ENCODE data around the gene PLEKHG2. TPM values are rescaled to one million over a fixed set of nuclear protein-coding genes. Genes with fewer than 3 reads are reported as not detected.
A peak's percentile ranks its signal among the peaks of the same experiment; 100 is the strongest.

PLEKHG2 gene
- polyA plus RNA-seq, 2 of the 4 experiments (the other 2 are of a cell fraction) = 21.6 to 41.7 TPM

DNA sequence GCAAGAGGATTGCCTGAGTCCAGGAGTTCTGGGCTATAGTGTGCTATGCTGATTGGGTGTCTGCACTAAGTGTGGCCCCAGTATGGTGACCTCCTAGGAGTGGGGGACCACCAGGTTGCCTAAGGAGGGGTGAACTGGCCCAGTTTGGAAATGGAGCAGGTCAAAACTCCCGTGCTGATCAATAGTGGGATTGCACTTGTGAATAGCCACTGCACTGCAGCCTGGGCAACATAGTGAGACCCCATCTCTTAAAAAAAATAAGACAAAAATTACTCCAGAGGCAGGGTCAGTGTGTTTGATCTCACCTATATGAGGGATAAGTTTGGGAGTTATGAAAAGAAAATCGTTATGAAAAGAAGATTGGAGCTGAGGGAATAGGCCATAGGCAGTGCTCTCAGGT is 43.3 kb upstream of the PLEKHG2 start:
- ChIA-PET POLR2A (no interaction called here), CTCF (interaction anchor here (0.6 to 3.3 kb wide), 13 partner anchors 9 to 966 kb away, joined by 3 to 13 read pairs (median 4); partner anchors contain the start of genes FAM98C, MED29, PAF1 and PLEKHG2)
- Histone ChIP-seq H3K4me1 (no peaks in the 10 kb centered on the region), H3K4me3 (no peak overlapping the region), H3K4me2 (no peak overlapping the region), H3K9me3 (no peaks in the 10 kb centered on the region), H3K27ac (no peak overlapping the region)
- no peak for TF ChIP-seq CBX2 (IDR thresholded peaks at IDR 0.05; ENCODE audit: borderline replicate concordance, low read depth)
- WGBS (ENCODE audit: missing lambda C conversion rate) = 62% methylated on average over 2 of the region's 2 CpGs
- DNase-seq (ENCODE audit: low read depth in 1 of 2, low spot score in 1 of 2) (no peak), ATAC-seq (no peak), FAIRE-seq (no peak)

DNA sequence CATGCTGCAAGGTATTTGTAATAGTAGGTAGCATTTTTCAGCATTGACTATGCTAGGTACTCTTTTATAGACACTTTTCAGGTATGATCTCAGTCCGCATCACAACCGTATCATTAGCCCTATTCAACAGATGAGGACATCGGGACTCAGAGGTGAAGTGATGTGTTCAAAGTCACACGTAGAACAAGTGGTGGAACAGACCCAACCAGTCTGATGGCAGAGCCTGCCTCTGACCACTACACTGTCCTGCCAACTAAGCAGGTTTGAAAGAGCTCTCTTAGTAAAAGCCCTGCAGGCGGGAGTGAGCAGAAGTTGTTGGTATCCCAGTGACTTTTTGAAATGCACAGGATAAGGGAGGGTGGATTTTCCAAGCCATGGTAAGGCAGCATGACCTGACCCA is 41.7 kb upstream of the PLEKHG2 start:
- WGBS (ENCODE audit: missing lambda C conversion rate) = 89% methylated on average over 5 of the region's 5 CpGs
- Histone ChIP-seq H3K27ac (no peak overlapping the region), H3K4me1 (no peaks in the 10 kb centered on the region), H3K4me3 (no peak overlapping the region), H3K9me3 (no peaks in the 10 kb centered on the region), H3K4me2 (no peak overlapping the region)
- no peak for TF ChIP-seq JUN (IDR thresholded peaks at IDR 0.05)
- POLR2A ChIA-PET = interaction anchor here (1.2 kb wide), 1 partner anchor 21 kb away, joined by 3 read pairs; the partner anchor contains the start of gene MED29
- DNase-seq (ENCODE audit: low read depth in 1 of 2, low spot score in 1 of 2) (no peak), FAIRE-seq (peak; percentile 54), ATAC-seq (no peak)
- CTCF ChIA-PET = interaction anchor here (0.9 to 3.2 kb wide), 10 partner anchors 9 to 74 kb away, joined by 3 to 10 read pairs (median 3); partner anchors contain the start of genes PLEKHG2 and SAMD4B

DNA sequence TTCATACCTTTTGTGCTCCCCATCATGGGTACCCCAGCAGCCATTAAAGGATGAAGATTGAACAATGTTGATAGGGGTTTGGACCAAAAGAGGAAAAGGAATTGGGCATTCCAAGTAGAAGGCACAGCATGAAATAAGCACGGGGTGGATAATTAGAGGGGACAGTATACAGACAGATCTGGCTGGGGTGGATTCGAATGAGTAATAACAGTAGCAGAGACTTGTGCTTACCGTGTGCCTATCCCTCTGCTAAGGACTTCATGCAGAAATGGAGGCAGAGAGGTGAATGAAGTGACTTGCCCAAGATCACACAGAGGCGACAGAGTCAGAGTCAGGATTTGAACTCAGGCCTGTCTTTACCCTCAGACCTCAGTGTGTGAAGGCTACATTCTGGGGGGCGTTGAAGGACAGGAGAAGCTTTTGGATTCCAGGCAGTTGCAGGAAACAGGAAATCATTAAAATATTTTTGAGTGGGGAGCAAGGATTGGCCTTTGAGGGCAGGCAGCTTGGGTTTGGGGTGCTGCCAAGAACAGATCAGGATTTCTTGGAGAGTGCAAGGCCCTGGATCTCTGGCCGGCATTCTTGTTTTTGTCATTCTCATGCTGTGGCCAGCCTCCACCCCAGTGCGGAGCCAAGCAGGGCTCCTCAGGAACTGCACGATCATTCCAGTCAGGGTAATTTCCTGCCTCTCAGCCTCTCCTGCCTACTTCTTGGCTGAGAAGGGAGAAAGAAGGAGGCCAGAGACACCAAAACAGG is 40.2 kb upstream of the PLEKHG2 start:
- ChIA-PET CTCF (interaction anchor here (0.8 to 2.7 kb wide), 4 partner anchors 10 to 39 kb away, joined by 3 to 11 read pairs (median 6); no protein-coding TSS in a partner anchor), POLR2A (no interaction called here)
- H3K9me3 ChIP-seq = no peaks in the 10 kb centered on the region
- no peak overlapping the region for H3K4me2 ChIP-seq
- no peak for ATAC-seq
- no peaks in the 10 kb centered on the region for H3K4me1 ChIP-seq
- 89% methylated on average over 8 of the region's 8 CpGs for WGBS (ENCODE audit: missing lambda C conversion rate)
- no peak for TF ChIP-seq BHLHE40 (IDR thresholded peaks at IDR 0.05; ENCODE audit: low read depth, low read length)
- no peak for TF ChIP-seq RAD21 (conservative IDR thresholded peaks at IDR 0.05 in 1 of 2, IDR thresholded peaks at IDR 0.05 in 1 of 2)
- TF ChIP-seq FOSB (CRISPR knock-in tag; IDR thresholded peaks at IDR 0.05) = no peak
- TF ChIP-seq TP53 (CRISPR knock-in tag; IDR thresholded peaks at IDR 0.05) = no peak
- TF ChIP-seq ESRRA (IDR thresholded peaks at IDR 0.05; ENCODE audit: borderline replicate concordance, low read length) = no peak
- TF ChIP-seq RARB (CRISPR knock-in tag; IDR thresholded peaks at IDR 0.05) = no peak
- no peak for TF ChIP-seq RCOR1 (IDR thresholded peaks at IDR 0.05; ENCODE audit: low read depth, low read length)
- TF ChIP-seq PHF8 (IDR thresholded peaks at IDR 0.05; ENCODE audit: borderline replicate concordance, low read depth) = no peak
- no peak for TF ChIP-seq NFE2L2 (conservative IDR thresholded peaks at IDR 0.05; ENCODE audit: low read length)
- TF ChIP-seq, protein P1, sequence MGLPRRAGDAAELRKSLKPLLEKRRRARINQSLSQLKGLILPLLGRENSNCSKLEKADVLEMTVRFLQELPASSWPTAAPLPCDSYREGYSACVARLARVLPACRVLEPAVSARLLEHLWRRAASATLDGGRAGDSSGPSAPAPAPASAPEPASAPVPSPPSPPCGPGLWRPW (IDR thresholded peaks at IDR 0.05) = no peak
- TF ChIP-seq NR3C1 (IDR thresholded peaks at IDR 0.05) = no peak
- TF ChIP-seq CBX2 (IDR thresholded peaks at IDR 0.05; ENCODE audit: borderline replicate concordance, low read depth) = no peak
- no peak for TF ChIP-seq EP300 (IDR thresholded peaks at IDR 0.05)
- no peak for TF ChIP-seq POLR2AphosphoS2 (conservative IDR thresholded peaks at IDR 0.05; ENCODE audit: low read length)
- no peak for TF ChIP-seq HOXB5 (CRISPR knock-in tag; IDR thresholded peaks at IDR 0.05)
- TF ChIP-seq ZFP36 (IDR thresholded peaks at IDR 0.05; ENCODE audit: borderline replicate concordance, partially characterized antibody) = no peak
- H3K27ac ChIP-seq = no peak overlapping the region
- peak; percentile 67 for FAIRE-seq
- H3K4me3 ChIP-seq = no peak overlapping the region
- no peak for DNase-seq (ENCODE audit: low read depth in 1 of 2, low spot score in 1 of 2)

DNA sequence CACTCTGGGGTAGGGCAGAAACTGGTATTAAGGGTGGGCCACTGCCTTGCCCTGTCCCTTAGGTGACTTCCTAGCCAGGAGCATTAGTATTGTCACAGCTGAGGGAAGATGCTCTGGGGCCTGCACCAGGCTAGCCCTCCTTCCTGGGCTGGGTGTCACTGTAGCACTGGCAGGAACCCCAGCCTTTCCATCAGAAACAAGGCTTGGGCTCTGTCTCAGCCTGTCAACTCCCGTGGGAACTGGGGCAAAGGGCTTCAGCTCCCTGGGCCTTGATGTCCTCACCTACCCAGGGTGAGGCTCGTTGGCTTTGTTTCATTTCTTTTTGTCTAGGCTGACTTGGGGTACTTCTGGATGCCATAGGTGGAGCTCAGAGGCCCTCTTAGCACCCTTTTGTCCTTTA is 39.5 kb upstream of the PLEKHG2 start:
- Histone ChIP-seq H3K4me2 (no peak overlapping the region), H3K27ac (no peak overlapping the region), H3K4me1 (no peaks in the 10 kb centered on the region), H3K4me3 (no peak overlapping the region), H3K9me3 (no peaks in the 10 kb centered on the region)
- no peak for FAIRE-seq
- no peak for DNase-seq (ENCODE audit: low read depth in 1 of 2, low spot score in 1 of 2)
- TF ChIP-seq KDM1A (IDR thresholded peaks at IDR 0.05; ENCODE audit: low read depth) = no peak
- no peak for TF ChIP-seq EHF (CRISPR knock-in tag; IDR thresholded peaks at IDR 0.05)
- TF ChIP-seq SMC3 (IDR thresholded peaks at IDR 0.05) = no peak
- TF ChIP-seq FOSL2 (IDR thresholded peaks at IDR 0.05) = no peak
- TF ChIP-seq FOSL2 (CRISPR knock-in tag; IDR thresholded peaks at IDR 0.05) = no peak
- no peak for TF ChIP-seq RAD21 (conservative IDR thresholded peaks at IDR 0.05 in 1 of 2, IDR thresholded peaks at IDR 0.05 in 1 of 2)
- no peak for TF ChIP-seq ZNF302 (CRISPR knock-in tag; IDR thresholded peaks at IDR 0.05)
- TF ChIP-seq, protein P2, sequence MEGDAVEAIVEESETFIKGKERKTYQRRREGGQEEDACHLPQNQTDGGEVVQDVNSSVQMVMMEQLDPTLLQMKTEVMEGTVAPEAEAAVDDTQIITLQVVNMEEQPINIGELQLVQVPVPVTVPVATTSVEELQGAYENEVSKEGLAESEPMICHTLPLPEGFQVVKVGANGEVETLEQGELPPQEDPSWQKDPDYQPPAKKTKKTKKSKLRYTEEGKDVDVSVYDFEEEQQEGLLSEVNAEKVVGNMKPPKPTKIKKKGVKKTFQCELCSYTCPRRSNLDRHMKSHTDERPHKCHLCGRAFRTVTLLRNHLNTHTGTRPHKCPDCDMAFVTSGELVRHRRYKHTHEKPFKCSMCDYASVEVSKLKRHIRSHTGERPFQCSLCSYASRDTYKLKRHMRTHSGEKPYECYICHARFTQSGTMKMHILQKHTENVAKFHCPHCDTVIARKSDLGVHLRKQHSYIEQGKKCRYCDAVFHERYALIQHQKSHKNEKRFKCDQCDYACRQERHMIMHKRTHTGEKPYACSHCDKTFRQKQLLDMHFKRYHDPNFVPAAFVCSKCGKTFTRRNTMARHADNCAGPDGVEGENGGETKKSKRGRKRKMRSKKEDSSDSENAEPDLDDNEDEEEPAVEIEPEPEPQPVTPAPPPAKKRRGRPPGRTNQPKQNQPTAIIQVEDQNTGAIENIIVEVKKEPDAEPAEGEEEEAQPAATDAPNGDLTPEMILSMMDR (IDR thresholded peaks at IDR 0.05) = no peak
- no peak for TF ChIP-seq EP300 (IDR thresholded peaks at IDR 0.05)
- TF ChIP-seq TFCP2L1 (CRISPR knock-in tag; IDR thresholded peaks at IDR 0.05) = no peak
- ChIA-PET POLR2A (no interaction called here), CTCF (interaction anchor here (1.5 to 2.7 kb wide), 6 partner anchors 10 to 39 kb away, joined by 6 to 11 read pairs (median 8); partner anchors contain the start of genes MED29, PAF1 and PLEKHG2)
- ATAC-seq = peak in 1 of 2 experiments; percentile 10; a peak in 2 of 6 replicates
- 93% methylated on average over 2 of the region's 2 CpGs for WGBS (ENCODE audit: missing lambda C conversion rate)

Data from A549 (cell line).